Gastroesophageal sphincter (tissue), 4 donors: ENCODE data around the gene LGALSL. TPM values are rescaled to one million over a fixed set of nuclear protein-coding genes. Genes with fewer than 3 reads are reported as not detected.

Source experiments
- ATAC-seq: fragments of 150-250 bp; one replicate; pipeline ENCODE4 v1.9.1; 2016; ENCODE audit warnings: mild to moderate bottlenecking, moderate library complexity
- H3K27ac ChIP-seq, 4 donors: fragments of 200-600 bp; sonication (generic) in 3 of 4; 1 replicate in 3 of 4; 2 replicates in 1 of 4; pipeline ENCODE4 v1.5.1; 2016 to 2019
- H3K27me3 ChIP-seq: fragments of 200-600 bp; sonication (generic); one replicate; pipeline ENCODE4 v1.5.1; 2019
- H3K36me3 ChIP-seq, 2 donors: fragments of 200-600 bp; sonication (generic); one replicate each; pipeline ENCODE4 v1.5.1; 2019; ENCODE audit warnings: control low read depth in 1 of 2
- H3K4me1 ChIP-seq, 3 donors: fragments of 200-600 bp; sonication (generic); 1 replicate in 2 of 3; 2 replicates in 1 of 3; pipeline ENCODE4 v1.5.1; 2016 to 2019; ENCODE audit warnings: control low read depth in 2 of 3
- H3K4me3 ChIP-seq, 2 donors: fragments of 200-600 bp; sonication (generic); one replicate each; pipeline ENCODE4 v1.5.1; 2019; ENCODE audit warnings: mild to moderate bottlenecking in 1 of 2, moderate library complexity in 1 of 2
- H3K9me3 ChIP-seq, 3 donors: fragments of 200-600 bp; sonication (generic); one replicate each; pipeline ENCODE4 v1.5.1; 2017 to 2019; ENCODE audit warnings: control low read depth in 2 of 3
- EP300 ChIP-seq: sonication (generic); formaldehyde crosslinking; IDR thresholded peaks from one replicate; pipeline ENCODE4 v1.6.1; 2017; ENCODE audit warnings: antibody characterized with exemption, mild to moderate bottlenecking
- POLR2A ChIP-seq, 2 donors: fragments of 450-650 bp; IDR thresholded peaks; one replicate each; pipeline ENCODE4 v1.6.1; 2017; ENCODE audit warnings: antibody characterized with exemption in 2 of 2, mild to moderate bottlenecking in 2 of 2, moderate library complexity in 1 of 2
- POLR2AphosphoS5 ChIP-seq: sonication (generic); formaldehyde crosslinking; IDR thresholded peaks from one replicate; pipeline ENCODE4 v1.6.1; 2017; ENCODE audit warnings: antibody characterized with exemption
- WGBS, 2 donors: methylation state at CpG; one replicate each; pipeline ENCODE4 v1.1.5; 2018; ENCODE audit warnings: low coverage in 1 of 2; 5-methylcytosine and 5-hydroxymethylcytosine counted together
- total RNA-seq, 4 donors: library from RNA; depleted of rRNA; stranded (reverse); fragments of >200 nt; gene quantifications; one replicate each; pipeline ENCODE4 v1.1.0, GENCODE V29; 2016
- TF ChIP-seq, protein P1 (sequence below), 4 experiments: fragments of 200-600 bp in 2 of 4; fragments of 450-650 bp in 2 of 4; sonication (generic) in 1 of 4; IDR thresholded peaks; one replicate each; pipeline ENCODE4 v1.5.1; 2017 to 2019; ENCODE audit warnings: antibody characterized with exemption in 4 of 4, mild to moderate bottlenecking in 2 of 4, moderate library complexity in 2 of 4

Gene LGALSL
- total RNA-seq, 4 donors from 2014 or later, result 8.3 to 18.1 (median 12.8) TPM

DNA sequence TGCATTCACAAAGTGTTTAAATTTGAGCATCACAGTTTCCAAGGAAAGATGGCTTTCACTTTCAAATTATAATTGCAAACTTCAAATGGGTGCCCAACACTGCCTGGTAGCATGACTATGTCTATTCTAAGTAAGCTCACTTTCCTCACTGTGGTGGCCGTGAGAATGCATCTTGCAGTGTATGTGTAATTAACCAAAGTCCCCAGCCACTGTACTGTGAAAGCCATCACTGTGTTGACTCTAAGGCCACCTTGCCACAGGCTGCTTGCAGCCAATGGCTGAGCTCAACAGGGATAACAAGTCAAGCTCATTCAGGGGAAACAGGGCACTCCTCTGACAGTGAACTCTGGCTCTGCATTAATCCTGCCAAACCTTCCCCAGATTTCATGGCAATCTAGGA is 43.3 kb upstream of the LGALSL start:
- ATAC-seq, result no peak
- Histone ChIP-seq H3K27me3 (no peaks in the 10 kb centered on the region), H3K4me1 (peaks cover 0 to 8% (median 0%) of the 10 kb centered on the region in 3 donors), H3K9me3 (no peaks in the 10 kb centered on the region), H3K4me3 (no peak overlapping the region), H3K36me3 (no peaks in the 10 kb centered on the region), H3K27ac (no peak overlapping the region)
- 100% methylated on average over 1 of the region's 1 CpG; no CpG with 5 or more reads in 1 of the 2 donors for WGBS, 2 donors
- TF ChIP-seq POLR2A (IDR thresholded peaks at IDR 0.05) (no peak), EP300 (no peak), POLR2AphosphoS5 (no peak)
- TF ChIP-seq, protein P1, sequence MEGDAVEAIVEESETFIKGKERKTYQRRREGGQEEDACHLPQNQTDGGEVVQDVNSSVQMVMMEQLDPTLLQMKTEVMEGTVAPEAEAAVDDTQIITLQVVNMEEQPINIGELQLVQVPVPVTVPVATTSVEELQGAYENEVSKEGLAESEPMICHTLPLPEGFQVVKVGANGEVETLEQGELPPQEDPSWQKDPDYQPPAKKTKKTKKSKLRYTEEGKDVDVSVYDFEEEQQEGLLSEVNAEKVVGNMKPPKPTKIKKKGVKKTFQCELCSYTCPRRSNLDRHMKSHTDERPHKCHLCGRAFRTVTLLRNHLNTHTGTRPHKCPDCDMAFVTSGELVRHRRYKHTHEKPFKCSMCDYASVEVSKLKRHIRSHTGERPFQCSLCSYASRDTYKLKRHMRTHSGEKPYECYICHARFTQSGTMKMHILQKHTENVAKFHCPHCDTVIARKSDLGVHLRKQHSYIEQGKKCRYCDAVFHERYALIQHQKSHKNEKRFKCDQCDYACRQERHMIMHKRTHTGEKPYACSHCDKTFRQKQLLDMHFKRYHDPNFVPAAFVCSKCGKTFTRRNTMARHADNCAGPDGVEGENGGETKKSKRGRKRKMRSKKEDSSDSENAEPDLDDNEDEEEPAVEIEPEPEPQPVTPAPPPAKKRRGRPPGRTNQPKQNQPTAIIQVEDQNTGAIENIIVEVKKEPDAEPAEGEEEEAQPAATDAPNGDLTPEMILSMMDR (IDR thresholded peaks at IDR 0.05), result no peak

DNA sequence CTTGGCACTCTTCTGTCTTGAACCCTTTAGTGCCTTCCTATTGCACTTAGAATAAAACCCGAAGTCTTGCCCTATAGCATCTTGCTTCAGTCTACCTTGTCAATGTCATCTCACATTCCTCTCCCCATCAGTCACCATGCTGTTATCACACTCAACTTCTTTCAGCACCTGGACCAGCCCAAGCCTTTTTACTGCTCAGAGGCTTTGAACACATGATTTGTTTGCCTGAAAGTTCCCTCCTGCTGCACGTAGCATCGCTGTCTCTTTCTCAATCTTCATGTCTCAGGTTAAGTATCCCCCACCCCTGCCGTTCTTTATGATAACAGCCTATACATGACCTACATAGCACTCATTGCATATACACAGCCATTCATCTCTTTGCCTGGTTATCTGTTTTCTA is 41.3 kb upstream of the LGALSL start:
- Histone ChIP-seq H3K4me3 (no peak overlapping the region), H3K4me1 (no peaks in the 10 kb centered on the region), H3K27ac (no peak overlapping the region), H3K9me3 (no peaks in the 10 kb centered on the region), H3K27me3 (no peaks in the 10 kb centered on the region), H3K36me3 (no peaks in the 10 kb centered on the region)
- TF ChIP-seq, protein P1 (IDR thresholded peaks at IDR 0.05), result no peak
- no peak for TF ChIP-seq EP300
- TF ChIP-seq POLR2AphosphoS5, result no peak
- no peak for TF ChIP-seq POLR2A (IDR thresholded peaks at IDR 0.05)
- no peak for ATAC-seq
- WGBS, 2 donors, result 82 to 92% methylated on average over 3 to 4 of the region's 4 CpGs

DNA sequence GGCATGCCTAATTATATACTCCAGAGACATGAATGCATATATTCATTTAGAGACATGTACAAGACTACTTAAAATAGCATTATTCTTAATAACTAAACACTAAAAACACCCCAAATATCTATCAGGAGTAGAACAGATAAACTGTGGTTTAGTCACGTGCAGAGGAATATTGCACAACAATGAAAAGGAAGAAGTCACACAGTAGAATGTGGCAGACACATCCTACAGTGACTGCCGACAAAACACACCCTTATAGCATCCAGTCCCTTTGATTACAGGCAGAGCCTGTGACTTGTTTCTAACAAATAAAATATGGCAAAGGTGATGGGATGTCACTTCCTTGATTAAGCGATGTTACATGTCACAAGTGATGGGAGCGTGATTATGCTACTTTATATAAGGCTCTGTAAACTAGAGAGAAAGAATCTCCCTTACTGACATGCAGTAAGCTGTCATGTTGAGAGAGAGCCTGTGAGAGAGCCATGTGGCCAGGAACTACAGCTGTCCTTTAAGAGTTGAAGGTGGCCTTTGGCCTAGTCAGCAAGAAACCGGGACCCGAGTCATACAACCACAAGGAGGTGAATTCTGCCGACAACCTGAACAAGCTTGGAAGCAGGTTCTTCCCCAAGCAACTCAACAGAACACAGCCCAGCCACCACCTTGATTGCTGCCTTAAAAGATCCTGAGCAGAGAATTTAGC is 39.1 kb upstream of the LGALSL start:
- Histone ChIP-seq H3K4me3 (no peak overlapping the region), H3K4me1 (peaks cover 0 to 2% (median 0%) of the 10 kb centered on the region in 3 donors), H3K27ac (no peak overlapping the region), H3K9me3 (no peaks in the 10 kb centered on the region), H3K36me3 (no peaks in the 10 kb centered on the region), H3K27me3 (no peaks in the 10 kb centered on the region)
- no peak for ATAC-seq
- TF ChIP-seq, protein P1 (IDR thresholded peaks at IDR 0.05), result no peak
- TF ChIP-seq POLR2A (IDR thresholded peaks at IDR 0.05) (no peak), EP300 (no peak), POLR2AphosphoS5 (no peak)
- 87 to 95% methylated on average over 7 of the region's 7 CpGs for WGBS, 2 donors

DNA sequence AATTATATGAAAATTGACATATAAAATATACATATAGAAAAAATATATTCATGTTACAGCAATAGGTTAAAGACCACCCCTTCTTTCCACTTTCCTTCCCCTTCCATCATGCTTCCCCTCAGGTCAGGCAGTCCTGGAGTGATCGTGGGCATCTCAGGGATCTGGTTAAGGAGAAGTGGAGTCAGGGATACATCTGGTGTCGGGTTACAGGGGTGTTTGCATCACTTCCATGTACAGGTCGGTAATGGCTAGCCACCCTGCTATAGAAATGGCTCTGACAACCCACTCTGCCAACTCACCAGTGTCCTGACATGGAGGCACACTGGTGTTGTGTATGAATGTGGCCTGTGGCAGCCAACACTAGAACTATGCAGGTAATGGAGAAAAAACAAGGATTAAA is 36.3 kb upstream of the LGALSL start:
- Histone ChIP-seq H3K27ac (no peak overlapping the region), H3K9me3 (no peaks in the 10 kb centered on the region), H3K27me3 (no peaks in the 10 kb centered on the region), H3K4me3 (no peak overlapping the region), H3K4me1 (peaks cover 0 to 15% (median 0%) of the 10 kb centered on the region in 3 donors), H3K36me3 (no peaks in the 10 kb centered on the region)
- TF ChIP-seq, protein P1 (IDR thresholded peaks at IDR 0.05), result no peak
- no peak for TF ChIP-seq EP300
- no peak for TF ChIP-seq POLR2A (IDR thresholded peaks at IDR 0.05)
- TF ChIP-seq POLR2AphosphoS5, result no peak
- WGBS, 2 donors, result 80 to 100% methylated on average over 1 to 3 of the region's 3 CpGs
- no peak for ATAC-seq

DNA sequence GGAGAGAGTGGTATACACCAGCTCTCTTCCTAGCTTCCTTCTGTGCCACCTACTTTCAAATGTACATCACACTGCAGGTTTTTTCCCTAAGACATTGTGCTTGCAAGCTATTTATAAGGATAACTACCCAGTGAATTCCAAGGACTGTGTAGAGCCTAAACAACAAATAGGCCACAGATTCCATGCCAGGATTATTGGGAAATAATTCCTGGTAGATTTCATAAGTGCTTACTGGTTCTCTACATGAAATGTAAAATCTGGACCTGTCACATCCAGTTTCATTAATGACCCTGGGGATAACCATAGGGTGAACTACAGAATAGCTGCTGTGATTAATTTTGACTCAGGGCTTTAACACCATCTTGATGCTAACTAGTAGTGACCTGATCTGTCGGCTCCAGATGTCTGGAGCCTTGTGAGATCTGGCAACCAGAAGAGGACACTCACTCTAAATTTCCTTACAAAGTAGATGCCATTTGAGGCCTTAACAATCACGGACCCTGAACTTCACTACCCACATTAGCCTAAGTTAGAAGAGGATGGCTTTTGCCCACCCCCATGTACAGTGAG is 34.3 kb upstream of the LGALSL start:
- TF ChIP-seq, protein P1 (IDR thresholded peaks at IDR 0.05), result no peak
- no peak for TF ChIP-seq EP300
- TF ChIP-seq POLR2AphosphoS5, result no peak
- no peak for ATAC-seq
- Histone ChIP-seq H3K4me1 (peaks cover 0 to 15% (median 0%) of the 10 kb centered on the region in 3 donors), H3K9me3 (no peaks in the 10 kb centered on the region), H3K27me3 (no peaks in the 10 kb centered on the region), H3K4me3 (no peak overlapping the region), H3K27ac (no peak overlapping the region), H3K36me3 (no peaks in the 10 kb centered on the region)
- 92 to 100% methylated on average over 1 to 2 of the region's 2 CpGs for WGBS, 2 donors
